Measurements from ENCODE around the gene EXTL1.

DNA sequence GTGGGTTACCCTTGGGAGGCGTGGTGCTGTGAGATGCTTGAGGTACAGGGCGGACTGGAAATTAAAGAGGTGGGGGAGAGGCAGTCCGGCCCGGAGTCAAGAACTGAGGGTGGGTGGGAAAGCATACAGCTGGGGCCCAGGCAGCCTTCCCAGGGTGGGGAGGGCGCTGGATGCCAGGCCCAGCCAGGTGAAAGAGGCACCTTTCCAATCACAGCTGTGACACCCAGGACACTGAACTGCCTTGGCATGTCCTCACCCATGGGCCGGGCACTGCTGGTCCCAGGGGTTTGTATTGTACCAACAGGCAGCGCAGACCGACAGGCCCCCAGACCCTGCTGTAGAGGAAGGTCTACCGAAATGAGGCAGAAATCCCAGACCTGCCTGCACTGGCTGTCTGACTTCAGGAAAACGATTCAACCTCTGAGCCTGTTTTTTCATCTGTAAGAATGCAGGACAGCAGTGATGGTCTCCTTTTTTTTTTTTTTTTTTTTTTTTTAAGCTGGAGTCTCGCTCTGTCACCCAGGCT is 15.2 kb downstream of the EXTL1 start:
- TF ChIP-seq MXI1 (IDR thresholded peaks at IDR 0.05; ENCODE audit: low read depth, low read length) (no peak), EP300 (IDR thresholded peaks at IDR 0.05; ENCODE audit: borderline replicate concordance in 1 of 2, low read depth in 1 of 2, low read length in 1 of 2) (no peak), ELF1 (IDR thresholded peaks at IDR 0.05) (no peak), SMC3 (IDR thresholded peaks at IDR 0.05; ENCODE audit: low read depth, low read length) (no peak), POLR2AphosphoS5 (IDR thresholded peaks at IDR 0.05; ENCODE audit: low read depth, low read length) (no peak)
- TF ChIP-seq, protein P1, sequence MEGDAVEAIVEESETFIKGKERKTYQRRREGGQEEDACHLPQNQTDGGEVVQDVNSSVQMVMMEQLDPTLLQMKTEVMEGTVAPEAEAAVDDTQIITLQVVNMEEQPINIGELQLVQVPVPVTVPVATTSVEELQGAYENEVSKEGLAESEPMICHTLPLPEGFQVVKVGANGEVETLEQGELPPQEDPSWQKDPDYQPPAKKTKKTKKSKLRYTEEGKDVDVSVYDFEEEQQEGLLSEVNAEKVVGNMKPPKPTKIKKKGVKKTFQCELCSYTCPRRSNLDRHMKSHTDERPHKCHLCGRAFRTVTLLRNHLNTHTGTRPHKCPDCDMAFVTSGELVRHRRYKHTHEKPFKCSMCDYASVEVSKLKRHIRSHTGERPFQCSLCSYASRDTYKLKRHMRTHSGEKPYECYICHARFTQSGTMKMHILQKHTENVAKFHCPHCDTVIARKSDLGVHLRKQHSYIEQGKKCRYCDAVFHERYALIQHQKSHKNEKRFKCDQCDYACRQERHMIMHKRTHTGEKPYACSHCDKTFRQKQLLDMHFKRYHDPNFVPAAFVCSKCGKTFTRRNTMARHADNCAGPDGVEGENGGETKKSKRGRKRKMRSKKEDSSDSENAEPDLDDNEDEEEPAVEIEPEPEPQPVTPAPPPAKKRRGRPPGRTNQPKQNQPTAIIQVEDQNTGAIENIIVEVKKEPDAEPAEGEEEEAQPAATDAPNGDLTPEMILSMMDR (IDR thresholded peaks at IDR 0.05): no peak
- TF ChIP-seq, protein P2, sequence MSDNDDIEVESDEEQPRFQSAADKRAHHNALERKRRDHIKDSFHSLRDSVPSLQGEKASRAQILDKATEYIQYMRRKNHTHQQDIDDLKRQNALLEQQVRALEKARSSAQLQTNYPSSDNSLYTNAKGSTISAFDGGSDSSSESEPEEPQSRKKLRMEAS (IDR thresholded peaks at IDR 0.05; ENCODE audit: low read depth): no peak

Measured in SK-N-SH (cell line).